SH-SY5Y (cell line): ENCODE data around the gene RUFY2.

Experiments used
- GATA2 ChIP-seq: IDR thresholded peaks from 2 replicates; pipeline ENCODE4 v1.6.1; 2011; ENCODE audit warnings: mild to moderate bottlenecking, low read depth, low read length
- GATA3 ChIP-seq: IDR thresholded peaks from 2 replicates; pipeline ENCODE4 v1.6.1; 2011; ENCODE audit warnings: low read depth, mild to moderate bottlenecking, low read length, moderate library complexity

DNA sequence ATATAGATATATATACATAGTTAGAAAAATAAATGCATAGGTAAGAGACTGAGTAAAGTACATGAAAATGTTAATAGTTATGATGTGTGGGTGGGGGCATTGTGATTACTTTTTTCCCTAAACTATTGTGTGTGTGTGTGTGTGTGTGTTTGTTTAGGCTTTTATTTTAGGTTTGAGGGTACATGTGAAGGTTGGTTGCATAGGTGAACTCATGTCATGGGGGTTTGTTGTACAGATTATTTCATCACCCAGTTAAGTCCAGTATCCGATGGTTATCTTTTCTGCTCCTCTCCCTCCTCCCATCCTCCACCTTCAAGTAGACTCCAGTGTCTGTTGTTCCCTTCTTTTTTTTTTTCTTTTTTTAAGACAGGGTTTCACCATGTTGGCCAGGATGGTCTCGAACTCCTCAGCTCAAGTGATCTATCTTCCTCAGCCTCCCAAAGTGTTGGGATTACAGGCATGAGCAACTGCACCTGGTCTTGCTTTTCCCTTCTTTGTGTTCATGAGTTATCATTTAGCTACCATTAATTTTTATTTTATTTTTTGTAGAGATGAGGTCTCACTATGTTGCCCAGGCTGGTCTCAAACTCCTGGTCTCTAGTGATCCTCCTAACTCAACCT lies 1.9 kb upstream of the RUFY2 start:
- TF ChIP-seq GATA3 (no peak), GATA2 (no peak)
